NCI-H460 (cell line): ENCODE measurements around the gene UNC13C. TPM values are rescaled to one million over a fixed set of nuclear protein-coding genes. Genes with fewer than 3 reads are reported as not detected.

ENCODE experiments used
- DNase-seq: peaks from one replicate; pipeline ENCODE4 v3.0.0-alpha.2; 2016; ENCODE audit warnings: low read depth; ENCODE audit errors: extremely low read depth
- total RNA-seq: library from RNA; depleted of rRNA; stranded (reverse); fragments of >200 nt; shearing (Covaris generic); gene quantifications from 2 replicates; pipeline ENCODE4 v1.2.3, GENCODE V29; 2014

Gene UNC13C
- total RNA-seq, 1 experiment from 2014 or later: not detected

GRCh38 chr15:54547491-54547890, 569.2 kb downstream of the UNC13C start:
- no peak for DNase-seq

DNA sequence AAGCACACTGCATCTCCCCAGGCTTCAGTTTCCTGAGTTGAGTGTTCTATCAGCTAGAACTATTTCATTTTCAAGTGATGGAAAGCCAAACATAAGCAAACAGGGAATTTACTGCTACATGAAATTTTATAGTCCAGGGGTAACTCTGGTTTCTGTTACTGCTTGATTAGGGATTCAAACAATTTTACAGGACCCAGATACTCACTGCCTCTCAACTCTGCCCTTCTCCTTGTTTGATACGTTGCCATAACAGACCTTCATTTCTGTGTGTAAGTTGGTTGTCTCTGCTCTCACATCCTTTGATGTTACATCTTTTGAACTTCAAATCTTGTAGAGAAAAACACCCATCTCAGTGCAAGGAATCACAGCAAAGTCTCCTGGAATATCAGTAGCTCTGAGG, 572.7 kb downstream of the UNC13C start:
- DNase-seq: no peak

GRCh38 chr15:54556231-54556630, 578.0 kb downstream of the UNC13C start:
- no peak for DNase-seq

GRCh38 chr15:54559405-54560069, 581.3 kb downstream of the UNC13C start:
- no peak for DNase-seq

- no peak for DNase-seq
These were observed 582.2 kb downstream of the UNC13C start for GRCh38 chr15:54560417-54560816.

DNA sequence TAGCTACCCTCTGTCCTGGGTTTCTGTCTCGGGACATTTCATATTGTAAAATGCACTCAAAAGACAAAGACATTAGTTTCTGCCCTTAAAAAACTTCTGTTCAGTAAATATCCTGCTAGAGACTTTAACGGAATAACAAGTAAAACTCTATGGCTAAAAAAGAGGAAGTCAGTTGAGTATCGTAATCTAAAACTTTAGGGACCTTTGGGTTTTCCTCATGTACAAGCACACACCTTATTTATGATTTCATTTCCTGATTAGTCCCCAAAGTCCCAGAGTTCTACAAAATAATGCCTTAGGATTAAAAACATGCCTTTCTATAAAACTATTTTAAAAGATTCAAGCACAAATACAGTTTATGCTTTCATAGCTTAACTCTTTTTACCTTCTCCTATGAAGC, 585.9 kb downstream of the UNC13C start:
- no peak for DNase-seq

GRCh38 chr15:54566654-54567053, 588.4 kb downstream of the UNC13C start:
- no peak for DNase-seq

DNA sequence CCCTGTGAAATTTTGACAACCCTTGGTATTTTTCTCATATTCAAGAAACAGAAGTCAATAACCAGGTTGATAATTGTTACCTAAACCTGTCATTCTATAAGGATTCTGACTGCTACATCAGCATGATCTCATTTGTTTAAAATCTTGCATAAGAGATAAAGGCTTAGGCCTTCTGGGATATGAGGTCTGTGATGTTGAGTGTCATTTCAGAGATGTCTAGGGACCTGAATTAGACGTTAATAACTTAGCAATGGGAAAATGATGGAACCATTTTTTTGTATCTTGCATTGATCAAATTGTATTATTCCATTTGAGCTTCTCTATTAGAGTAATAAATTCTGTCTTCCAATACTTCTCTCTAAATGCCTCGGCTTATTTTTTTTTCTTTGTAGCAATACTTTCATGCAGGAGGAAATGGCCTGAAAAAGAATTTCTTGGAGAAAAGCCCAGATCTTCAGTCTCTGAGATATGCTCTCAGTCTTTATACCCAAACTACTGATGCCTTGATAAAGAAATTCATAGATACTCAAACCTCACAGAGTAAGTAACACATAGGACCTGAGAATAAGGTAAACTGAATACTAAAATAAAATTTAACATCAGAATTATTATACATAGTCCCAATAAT, 589.3 kb downstream of the UNC13C start:
- no peak for DNase-seq

GRCh38 chr15:54568381-54568780, 590.1 kb downstream of the UNC13C start:
- DNase-seq: no peak

- no peak for DNase-seq
These were observed 593.3 kb downstream of the UNC13C start for GRCh38 chr15:54571576-54571975.

GRCh38 chr15:54575586-54575985, 597.3 kb downstream of the UNC13C start:
- no peak for DNase-seq

DNA sequence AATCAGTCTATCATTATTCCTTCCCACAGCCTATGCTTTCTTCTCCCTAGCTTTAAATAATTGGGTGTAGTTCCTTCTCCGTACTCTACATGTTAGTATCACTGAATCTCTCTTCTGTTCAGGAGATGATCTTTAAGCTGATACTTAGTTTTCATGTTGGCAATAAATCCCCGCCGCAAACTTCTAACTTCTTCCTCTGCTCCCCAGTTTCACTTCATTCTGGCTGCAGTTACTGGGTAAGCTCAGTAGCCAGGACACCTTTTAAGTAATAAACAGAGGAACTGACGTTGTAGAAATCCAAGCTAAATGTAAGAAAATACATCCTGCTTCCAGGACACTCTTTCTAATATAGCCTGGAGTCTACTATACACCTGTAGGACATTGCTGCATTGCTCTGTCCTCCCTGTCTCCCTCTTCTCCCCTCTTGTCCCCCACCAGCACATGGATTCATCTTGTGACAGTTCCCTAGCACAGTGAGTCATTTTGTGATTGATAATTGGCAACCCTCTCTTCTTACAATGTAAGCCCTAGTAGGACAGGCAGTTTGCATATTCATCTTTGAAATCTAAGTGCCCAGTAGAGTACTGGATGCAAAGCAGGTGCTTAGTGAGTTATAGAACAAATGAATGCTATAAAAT, 598.2 kb downstream of the UNC13C start:
- DNase-seq: no peak

DNA sequence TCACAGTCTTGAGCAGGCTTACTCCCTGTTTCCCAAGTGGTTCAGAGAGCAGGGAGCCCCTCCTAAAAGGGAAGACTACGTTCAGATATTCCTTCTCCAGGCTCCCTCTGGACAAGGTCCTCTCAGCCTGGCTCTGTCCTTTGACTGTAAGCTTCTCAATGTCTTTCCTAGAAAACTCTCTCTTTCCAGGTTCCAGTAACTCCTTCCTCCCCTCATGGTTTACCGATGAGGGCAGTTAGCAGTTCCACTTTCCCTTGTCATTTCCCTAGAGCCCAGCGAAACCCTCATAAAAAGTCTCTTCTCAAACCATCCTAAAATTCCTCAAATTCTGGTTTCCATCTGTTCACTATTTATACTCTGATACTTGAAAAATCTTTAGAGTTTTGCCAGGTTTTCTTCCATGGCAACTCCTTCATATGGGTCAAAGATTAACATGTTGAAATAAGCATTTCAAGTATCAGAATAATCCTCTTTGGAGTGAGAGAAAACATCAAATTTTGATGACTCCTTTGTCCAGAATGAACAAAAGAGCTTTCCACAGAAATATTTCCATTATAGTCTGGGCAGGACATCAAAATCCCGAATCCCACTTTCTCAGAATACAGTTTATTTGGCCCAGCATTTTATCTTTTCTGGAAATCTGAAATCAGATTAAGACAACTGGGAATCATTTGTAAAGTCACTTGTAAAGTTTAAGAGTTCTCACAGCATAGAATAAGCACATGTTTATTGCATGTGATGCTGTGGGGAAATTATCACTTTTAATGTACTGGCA, 599.4 kb downstream of the UNC13C start:
- DNase-seq: no peak

GRCh38 chr15:54579855-54580254, 601.6 kb downstream of the UNC13C start:
- DNase-seq: no peak

GRCh38 chr15:54580643-54581042, 602.4 kb downstream of the UNC13C start:
- no peak for DNase-seq

DNA sequence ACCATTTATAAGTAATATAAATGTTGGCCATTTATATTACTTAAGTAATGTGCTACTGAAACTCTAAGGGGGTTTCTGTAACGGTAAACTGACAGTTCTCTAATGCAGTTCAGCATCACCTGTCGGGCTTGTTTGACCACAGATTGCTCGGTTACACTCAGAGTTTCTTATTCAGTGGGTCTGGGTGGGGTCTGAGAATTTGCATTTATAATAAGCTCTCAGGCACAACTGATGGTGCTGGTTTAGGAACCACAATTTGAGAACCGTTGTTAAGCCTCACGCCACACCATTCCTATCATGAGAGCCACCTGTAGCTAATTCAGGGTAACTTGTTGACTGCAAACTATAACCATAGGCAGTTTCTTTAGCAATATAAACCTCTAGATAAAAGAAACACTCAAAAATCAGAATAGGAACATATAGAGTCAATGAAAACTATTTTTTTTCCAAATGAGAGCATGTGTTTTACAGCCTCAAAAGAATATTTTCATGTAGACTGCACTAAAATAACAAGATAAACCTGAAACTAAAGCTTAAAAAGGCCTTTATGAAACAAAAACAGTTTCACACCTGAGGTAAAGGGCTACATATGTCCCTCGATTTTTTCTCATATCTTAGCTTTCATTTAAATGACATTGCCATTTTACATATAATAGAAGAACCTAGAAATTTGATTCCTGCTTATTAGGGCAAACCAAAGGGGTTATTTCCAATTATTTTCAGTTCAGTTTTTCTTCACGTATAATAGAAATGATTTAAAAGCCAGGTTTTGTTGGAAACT, 604.8 kb downstream of the UNC13C start:
- no peak for DNase-seq

GRCh38 chr15:54585063-54585462, 606.8 kb downstream of the UNC13C start:
- no peak for DNase-seq

- DNase-seq: no peak
These were observed 615.9 kb downstream of the UNC13C start for GRCh38 chr15:54594115-54594514.

GRCh38 chr15:54599386-54599785, 621.1 kb downstream of the UNC13C start:
- no peak for DNase-seq

DNA sequence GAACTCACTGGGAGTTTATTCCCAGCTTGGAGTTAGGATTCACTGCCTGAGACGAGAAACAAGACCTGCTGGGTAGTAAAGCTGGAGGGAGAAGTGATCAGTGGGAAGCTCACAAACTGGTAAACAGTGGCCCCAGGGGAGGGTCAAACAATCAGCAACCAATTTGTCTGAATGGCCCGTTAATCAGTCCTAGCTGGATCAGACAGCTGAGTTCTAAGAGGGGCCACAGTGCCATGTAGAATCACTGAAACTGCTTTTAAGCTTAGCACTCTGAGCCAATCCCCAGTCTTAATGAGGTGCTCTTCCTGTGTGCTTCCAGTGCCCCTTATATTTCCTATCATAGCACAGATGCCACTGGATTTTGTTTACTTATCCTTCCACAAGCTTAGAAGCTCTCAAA, 626.8 kb downstream of the UNC13C start:
- DNase-seq: no peak

DNA sequence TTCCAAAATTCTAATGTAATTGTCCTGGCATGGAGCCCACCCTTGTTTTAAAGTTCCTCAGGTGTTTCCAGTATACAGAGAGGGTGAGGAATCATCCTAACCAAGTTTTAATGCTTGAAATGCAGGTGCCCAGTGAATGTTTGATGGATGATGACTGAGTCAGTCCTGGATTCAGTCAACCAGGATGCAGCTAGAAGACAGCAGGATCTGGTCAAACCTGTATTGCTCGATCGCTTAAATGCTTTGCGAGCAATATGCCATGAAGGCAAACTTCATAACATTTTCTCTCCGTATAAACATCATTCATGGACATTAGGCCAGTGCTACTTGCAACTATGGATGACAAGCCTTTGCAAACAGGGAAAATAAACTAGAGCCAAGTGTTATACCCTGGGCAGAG, 627.3 kb downstream of the UNC13C start:
- DNase-seq: no peak
